ENCODE results near the gene WDHD1. TPM values are rescaled to one million over a fixed set of nuclear protein-coding genes. Genes with fewer than 3 reads are reported as not detected.

Gene WDHD1
- total and polyA plus RNA-seq, 2 of the 8 experiments (the other 6 are each of a cell fraction or from before 2014, with no cell fraction given), result 17.8 to 87.9 TPM

DNA sequence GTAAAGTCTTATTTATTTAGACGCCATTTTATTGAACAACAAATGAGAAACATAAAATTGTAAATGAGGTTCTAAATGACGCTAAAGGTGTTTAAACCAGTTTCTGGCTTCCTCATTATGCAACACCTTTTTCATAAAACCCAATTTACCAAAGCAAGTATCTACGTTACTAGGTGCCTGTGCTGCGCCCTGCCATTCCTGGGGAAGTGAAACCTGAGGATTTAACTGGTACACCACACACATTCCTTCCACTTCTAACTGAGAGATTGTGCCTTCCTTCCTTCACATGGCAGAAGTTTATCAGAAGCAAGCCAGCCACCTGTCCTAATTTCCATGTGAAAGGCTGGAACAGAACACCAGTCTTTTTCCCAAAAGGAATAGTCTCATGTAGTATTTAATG lies 84.0 kb downstream of the WDHD1 start (continued):
- TF ChIP-seq, protein P1, sequence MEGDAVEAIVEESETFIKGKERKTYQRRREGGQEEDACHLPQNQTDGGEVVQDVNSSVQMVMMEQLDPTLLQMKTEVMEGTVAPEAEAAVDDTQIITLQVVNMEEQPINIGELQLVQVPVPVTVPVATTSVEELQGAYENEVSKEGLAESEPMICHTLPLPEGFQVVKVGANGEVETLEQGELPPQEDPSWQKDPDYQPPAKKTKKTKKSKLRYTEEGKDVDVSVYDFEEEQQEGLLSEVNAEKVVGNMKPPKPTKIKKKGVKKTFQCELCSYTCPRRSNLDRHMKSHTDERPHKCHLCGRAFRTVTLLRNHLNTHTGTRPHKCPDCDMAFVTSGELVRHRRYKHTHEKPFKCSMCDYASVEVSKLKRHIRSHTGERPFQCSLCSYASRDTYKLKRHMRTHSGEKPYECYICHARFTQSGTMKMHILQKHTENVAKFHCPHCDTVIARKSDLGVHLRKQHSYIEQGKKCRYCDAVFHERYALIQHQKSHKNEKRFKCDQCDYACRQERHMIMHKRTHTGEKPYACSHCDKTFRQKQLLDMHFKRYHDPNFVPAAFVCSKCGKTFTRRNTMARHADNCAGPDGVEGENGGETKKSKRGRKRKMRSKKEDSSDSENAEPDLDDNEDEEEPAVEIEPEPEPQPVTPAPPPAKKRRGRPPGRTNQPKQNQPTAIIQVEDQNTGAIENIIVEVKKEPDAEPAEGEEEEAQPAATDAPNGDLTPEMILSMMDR (IDR thresholded peaks at IDR 0.05; ENCODE audit: control extremely low read depth in 1 of 3, insufficient read depth in 1 of 3, low read depth in 1 of 3, low read length in 3 of 3), result no peak
- TF ChIP-seq TAF7 (optimal IDR thresholded peaks at IDR 0.05; ENCODE audit: borderline replicate concordance, low read depth, low read length) (no peak), NRF1 (IDR thresholded peaks at IDR 0.05; ENCODE audit: low read depth, low read length) (no peak), TEAD4 (IDR thresholded peaks at IDR 0.05; ENCODE audit: low read depth, low read length) (no peak)

Measured in H1 (cell line).